Endothelial cell (in vitro differentiated cells): ENCODE measurements around the gene HCST. TPM values are rescaled to one million over a fixed set of nuclear protein-coding genes. Genes with fewer than 3 reads are reported as not detected.
A peak's percentile ranks its signal among the peaks of the same experiment; 100 is the strongest.

ENCODE experiments used
- DNase-seq: peaks from one replicate; pipeline ENCODE4 v3.0.0; 2021; ENCODE audit warnings: low spot score
- H3K27ac Mint-ChIP-seq: one replicate; pipeline ENCODE4 v1.8.0; 2021; ENCODE audit warnings: mixed read lengths, inconsistent platforms; ENCODE audit not compliant: unreplicated experiment
- H3K27me3 Mint-ChIP-seq: one replicate; pipeline ENCODE4 v1.8.0; 2021; ENCODE audit warnings: mild to moderate bottlenecking, moderate library complexity, mixed read lengths, inconsistent platforms; ENCODE audit not compliant: unreplicated experiment
- H3K36me3 Mint-ChIP-seq: one replicate; pipeline ENCODE4 v1.8.0; 2021; ENCODE audit warnings: mild to moderate bottlenecking, low read depth, mixed read lengths, inconsistent platforms; ENCODE audit not compliant: unreplicated experiment
- H3K4me1 Mint-ChIP-seq: one replicate; pipeline ENCODE4 v1.8.0; 2021; ENCODE audit warnings: mild to moderate bottlenecking, mixed read lengths, inconsistent platforms; ENCODE audit not compliant: unreplicated experiment
- H3K4me3 Mint-ChIP-seq: one replicate; pipeline ENCODE4 v1.8.0; 2021; ENCODE audit warnings: mild to moderate bottlenecking, mixed read lengths, inconsistent platforms; ENCODE audit not compliant: unreplicated experiment
- H3K9me3 Mint-ChIP-seq: one replicate; pipeline ENCODE4 v1.8.0; 2021; ENCODE audit warnings: mixed read lengths, inconsistent platforms; ENCODE audit not compliant: unreplicated experiment
- total RNA-seq: library from RNA; stranded (reverse); fragmentation: NEBNext Ultra II Directional; extraction: Animal tissue kit (Norgen Biotek cat#: 25700); gene quantifications from one replicate; pipeline ENCODE4 v1.2.1, GENCODE V29; 2021; ENCODE audit not compliant: unreplicated experiment
- TF ChIP-seq, protein P1 (sequence below): fragments of 200-600 bp; sonication (generic); IDR thresholded peaks from one replicate; pipeline ENCODE4 v1.5.0; 2021; ENCODE audit warnings: antibody characterized with exemption; ENCODE audit not compliant: unreplicated experiment

The HCST gene
- total RNA-seq, 1 donor from 2014 or later: 0.95 TPM

DNA sequence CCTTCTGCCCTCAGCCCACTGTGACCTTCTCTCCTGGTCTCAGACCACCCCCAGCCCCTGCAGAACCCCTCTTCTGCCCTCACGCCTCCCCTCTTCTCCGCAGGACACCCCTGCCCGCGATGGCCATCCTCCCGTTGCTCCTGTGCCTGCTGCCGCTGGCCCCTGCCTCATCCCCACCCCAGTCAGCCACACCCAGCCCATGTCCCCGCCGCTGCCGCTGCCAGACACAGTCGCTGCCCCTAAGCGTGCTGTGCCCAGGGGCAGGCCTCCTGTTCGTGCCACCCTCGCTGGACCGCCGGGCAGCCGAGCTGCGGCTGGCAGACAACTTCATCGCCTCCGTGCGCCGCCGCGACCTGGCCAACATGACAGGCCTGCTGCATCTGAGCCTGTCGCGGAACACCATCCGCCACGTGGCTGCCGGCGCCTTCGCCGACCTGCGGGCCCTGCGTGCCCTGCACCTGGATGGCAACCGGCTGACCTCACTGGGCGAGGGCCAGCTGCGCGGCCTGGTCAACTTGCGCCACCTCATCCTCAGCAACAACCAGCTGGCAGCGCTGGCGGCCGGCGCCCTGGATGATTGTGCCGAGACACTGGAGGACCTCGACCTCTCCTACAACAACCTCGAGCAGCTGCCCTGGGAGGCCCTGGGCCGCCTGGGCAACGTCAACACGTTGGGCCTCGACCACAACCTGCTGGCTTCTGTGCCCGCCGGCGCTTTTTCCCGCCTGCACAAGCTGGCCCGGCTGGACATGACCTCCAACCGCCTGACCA lies 37.2 kb downstream of the HCST start:
- Mint-ChIP-seq H3K4me3 (no peak overlapping the region), H3K36me3 (peaks cover 31% of the 10 kb centered on the region), H3K27ac (no peak overlapping the region), H3K9me3 (no peaks in the 10 kb centered on the region), H3K4me1 (peaks cover 53% of the 10 kb centered on the region), H3K27me3 (peaks cover 17% of the 10 kb centered on the region)
- DNase-seq: no peak
- TF ChIP-seq, protein P1, sequence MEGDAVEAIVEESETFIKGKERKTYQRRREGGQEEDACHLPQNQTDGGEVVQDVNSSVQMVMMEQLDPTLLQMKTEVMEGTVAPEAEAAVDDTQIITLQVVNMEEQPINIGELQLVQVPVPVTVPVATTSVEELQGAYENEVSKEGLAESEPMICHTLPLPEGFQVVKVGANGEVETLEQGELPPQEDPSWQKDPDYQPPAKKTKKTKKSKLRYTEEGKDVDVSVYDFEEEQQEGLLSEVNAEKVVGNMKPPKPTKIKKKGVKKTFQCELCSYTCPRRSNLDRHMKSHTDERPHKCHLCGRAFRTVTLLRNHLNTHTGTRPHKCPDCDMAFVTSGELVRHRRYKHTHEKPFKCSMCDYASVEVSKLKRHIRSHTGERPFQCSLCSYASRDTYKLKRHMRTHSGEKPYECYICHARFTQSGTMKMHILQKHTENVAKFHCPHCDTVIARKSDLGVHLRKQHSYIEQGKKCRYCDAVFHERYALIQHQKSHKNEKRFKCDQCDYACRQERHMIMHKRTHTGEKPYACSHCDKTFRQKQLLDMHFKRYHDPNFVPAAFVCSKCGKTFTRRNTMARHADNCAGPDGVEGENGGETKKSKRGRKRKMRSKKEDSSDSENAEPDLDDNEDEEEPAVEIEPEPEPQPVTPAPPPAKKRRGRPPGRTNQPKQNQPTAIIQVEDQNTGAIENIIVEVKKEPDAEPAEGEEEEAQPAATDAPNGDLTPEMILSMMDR: no peak

- H3K4me3 Mint-ChIP-seq: no peak overlapping the region
- TF ChIP-seq, protein P1: no peak
Measured at GRCh38 chr19:35940078-35940775, 37.9 kb downstream of the HCST start.

DNA sequence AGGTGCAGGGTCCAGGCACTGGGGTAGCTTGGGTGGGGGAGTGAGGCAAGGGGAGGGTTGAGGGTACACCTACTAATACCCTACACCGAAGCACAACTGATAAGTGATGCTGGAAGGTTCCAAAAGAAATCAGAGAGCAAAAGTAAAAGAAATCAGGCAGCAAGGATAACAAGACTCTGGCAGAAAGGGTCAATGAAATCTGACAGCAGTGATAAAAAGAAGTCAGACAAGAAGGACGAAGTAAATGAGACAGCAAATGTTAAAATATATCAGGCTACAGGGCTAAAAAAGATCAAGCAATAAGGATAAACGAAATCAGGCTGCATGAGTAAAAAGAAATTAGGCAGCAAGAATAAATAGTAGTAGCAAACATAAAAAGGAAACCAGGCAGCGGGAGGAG lies 38.5 kb downstream of the HCST start:
- TF ChIP-seq, protein P1: no peak

More at GRCh38 chr19:35940078-35940775, 37.9 kb downstream of the HCST start:
- DNase-seq: no peak
- Mint-ChIP-seq H3K27ac (no peak overlapping the region), H3K27me3 (peaks cover 17% of the 10 kb centered on the region), H3K9me3 (no peaks in the 10 kb centered on the region), H3K4me1 (peaks cover 53% of the 10 kb centered on the region), H3K36me3 (peaks cover 31% of the 10 kb centered on the region)

GRCh38 chr19:35942235-35942634 lies 39.9 kb downstream of the HCST start:
- Mint-ChIP-seq H3K27me3 (peaks cover 21% of the 10 kb centered on the region), H3K4me3 (no peak overlapping the region), H3K27ac (no peak overlapping the region), H3K4me1 (peaks cover 46% of the 10 kb centered on the region), H3K36me3 (peaks cover 45% of the 10 kb centered on the region), H3K9me3 (no peaks in the 10 kb centered on the region)
- TF ChIP-seq, protein P1: no peak
- DNase-seq: no peak

More for the DNA sequence above, 38.5 kb downstream of the HCST start:
- Mint-ChIP-seq H3K9me3 (no peaks in the 10 kb centered on the region), H3K4me1 (peaks cover 49% of the 10 kb centered on the region), H3K4me3 (no peak overlapping the region), H3K27me3 (peaks cover 22% of the 10 kb centered on the region), H3K27ac (peak overlapping the region; percentile 73), H3K36me3 (peaks cover 37% of the 10 kb centered on the region)
- DNase-seq: no peak
